ENCODE data around the gene TAF1B. TPM values are rescaled to one million over a fixed set of nuclear protein-coding genes. Genes with fewer than 3 reads are reported as not detected.

TAF1B gene
- total RNA-seq, 1 donor, result 29.8 TPM

GRCh38 chr2:9972621-9973479, 129.6 kb downstream of the TAF1B start:
- DNase-seq (ENCODE audit: low read depth), result peak; percentile 72
- no peak overlapping the region for H3K4me3 ChIP-seq (ENCODE audit: low read depth, low read length)
- TF ChIP-seq CTCF (IDR thresholded peaks at IDR 0.05; ENCODE audit: insufficient read depth, low read depth, low read length), result no peak

GRCh38 chr2:9973690-9974089, 130.4 kb downstream of the TAF1B start:
- DNase-seq (ENCODE audit: low read depth), result no peak
- no peak for TF ChIP-seq CTCF (IDR thresholded peaks at IDR 0.05; ENCODE audit: insufficient read depth, low read depth, low read length)
- no peak overlapping the region for H3K4me3 ChIP-seq (ENCODE audit: low read depth, low read length)

- no peak for TF ChIP-seq CTCF (IDR thresholded peaks at IDR 0.05; ENCODE audit: insufficient read depth, low read depth, low read length)
- no peak overlapping the region for H3K4me3 ChIP-seq (ENCODE audit: low read depth, low read length)
- DNase-seq (ENCODE audit: low read depth), result peak; percentile 47
Observed at GRCh38 chr2:9974343-9974742, 131.1 kb downstream of the TAF1B start.

- DNase-seq (ENCODE audit: low read depth), result peak; percentile 91
- TF ChIP-seq CTCF (IDR thresholded peaks at IDR 0.05; ENCODE audit: insufficient read depth, low read depth, low read length), result no peak
- H3K4me3 ChIP-seq (ENCODE audit: low read depth, low read length), result no peak overlapping the region
Observed at GRCh38 chr2:9975328-9975727, 132.1 kb downstream of the TAF1B start.

- peak; percentile 90 for DNase-seq (ENCODE audit: low read depth)
- no peak overlapping the region for H3K4me3 ChIP-seq (ENCODE audit: low read depth, low read length)
- no peak for TF ChIP-seq CTCF (IDR thresholded peaks at IDR 0.05; ENCODE audit: insufficient read depth, low read depth, low read length)
Observed at GRCh38 chr2:9975805-9976447, 132.7 kb downstream of the TAF1B start.

- DNase-seq (ENCODE audit: low read depth), result no peak
- no peak overlapping the region for H3K4me3 ChIP-seq (ENCODE audit: low read depth, low read length)
- no peak for TF ChIP-seq CTCF (IDR thresholded peaks at IDR 0.05; ENCODE audit: insufficient read depth, low read depth, low read length)
Observed at GRCh38 chr2:9979977-9980376, 136.7 kb downstream of the TAF1B start.
